Loucy (cell line): ENCODE results near the gene SRP19.

Experiments
- CTCF ChIP-seq: fragments of 200-600 bp; sonication (generic); conservative IDR thresholded peaks from 2 replicates; pipeline ENCODE4 v1.5.1; 2014; ENCODE audit warnings: mild to moderate bottlenecking, antibody characterized with exemption, low read length
- EZH2phosphoT487 ChIP-seq: fragments of 200-600 bp; IDR thresholded peaks from 2 replicates; pipeline ENCODE4 v1.6.1; 2018; ENCODE audit warnings: antibody characterized with exemption, mild to moderate bottlenecking, moderate library complexity, borderline replicate concordance

- TF ChIP-seq CTCF, result no peak
- TF ChIP-seq EZH2phosphoT487, result no peak
Measured at GRCh38 chr5:112812549-112812948, 48.5 kb upstream of the SRP19 start.
